ENCODE data around the gene DYSF.

DYSF gene

DNA sequence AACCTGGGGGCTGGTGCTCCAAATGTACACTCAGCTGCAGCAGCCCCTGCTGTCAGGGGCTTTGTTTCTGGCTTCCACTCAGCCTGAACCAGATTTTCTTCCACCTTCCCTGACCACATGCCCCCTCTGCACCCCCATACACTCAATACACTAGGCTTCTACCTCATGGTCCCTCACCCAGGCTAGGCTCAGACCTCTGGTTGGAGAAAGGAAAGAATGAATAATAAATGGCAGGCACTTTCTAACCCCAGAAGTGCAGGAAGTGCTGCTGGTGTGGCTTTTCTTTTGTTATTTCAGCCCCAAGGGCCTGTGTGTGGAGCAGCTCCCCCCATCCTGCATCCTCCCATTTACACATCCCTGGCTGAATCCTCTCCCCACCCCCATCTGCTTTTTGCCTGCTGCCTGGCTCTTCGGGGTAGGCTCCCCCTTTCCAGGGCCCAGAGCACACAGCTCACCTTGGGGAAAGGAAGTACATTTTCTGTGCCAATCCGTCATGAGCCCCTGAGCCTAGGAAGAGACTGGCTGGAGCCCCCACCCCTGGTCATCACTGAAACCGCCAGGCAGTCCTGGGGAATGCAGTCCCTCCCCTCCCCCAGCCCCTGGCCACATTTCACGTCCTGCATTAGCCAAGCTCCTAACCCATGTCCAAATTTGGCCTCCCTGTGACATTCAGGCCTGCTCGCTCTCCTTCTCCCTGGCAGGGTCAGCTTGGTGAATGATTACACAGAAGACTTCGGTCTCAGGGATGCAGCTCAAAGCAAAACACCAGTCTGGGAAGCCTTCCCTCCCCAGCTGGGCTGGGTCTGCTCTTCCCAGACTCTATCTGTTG lies 2.6 kb downstream of the DYSF start (continued):
- TF ChIP-seq ZNF792 (tag by site-specific recombination; IDR thresholded peaks at IDR 0.05) (no peak), MYNN (tag by site-specific recombination; IDR thresholded peaks at IDR 0.05; ENCODE audit: borderline replicate concordance) (no peak), ZNF202 (tag by site-specific recombination; IDR thresholded peaks at IDR 0.05; ENCODE audit: borderline replicate concordance) (no peak), IKZF3 (tag by site-specific recombination; IDR thresholded peaks at IDR 0.05) (no peak), HOXA7 (CRISPR knock-in tag; IDR thresholded peaks at IDR 0.05; ENCODE audit: borderline replicate concordance) (no peak)

DNA sequence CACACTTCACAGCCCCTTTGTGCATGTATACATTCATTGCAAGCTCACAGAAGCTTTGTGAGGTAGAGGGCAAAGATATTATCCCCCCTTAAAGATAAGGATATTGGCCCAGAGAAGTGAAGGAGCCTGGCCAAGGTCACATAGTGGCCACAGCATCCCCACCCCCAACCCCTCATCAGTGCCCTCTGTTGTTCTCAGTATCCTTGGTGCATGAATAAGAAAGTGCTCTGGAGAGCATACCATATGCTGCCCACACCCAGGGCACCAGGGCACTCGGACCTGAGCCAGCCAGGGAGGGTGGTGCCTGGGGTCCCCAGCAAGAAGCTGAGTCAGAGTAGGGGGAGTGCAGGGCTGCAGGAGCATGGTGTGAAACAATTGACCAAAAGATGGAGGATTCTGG lies 3.3 kb downstream of the DYSF start:
- Histone ChIP-seq H3K9me3 (ENCODE audit: control insufficient read depth, insufficient read depth, low read depth, low read length) (no peaks in the 10 kb centered on the region), H3K27ac (ENCODE audit: extremely low read depth, low read depth, low read length) (no peak overlapping the region), H3K36me3 (ENCODE audit: control insufficient read depth in 2 of 2, insufficient read depth in 1 of 2, low read length in 2 of 2) (no peaks in the 10 kb centered on the region), H3K4me1 (ENCODE audit: control insufficient read depth, insufficient read depth, low read length) (0 out of 2 replicates have a peak, but pooled peaks cover 4% of the 10 kb centered on the region), H3K4me3 (ENCODE audit: low read depth, low read length) (no peak overlapping the region)
- TF ChIP-seq ZNF184 (tag by site-specific recombination; IDR thresholded peaks at IDR 0.05) (no peak), ZNF701 (tag by site-specific recombination; IDR thresholded peaks at IDR 0.05) (no peak)
- TF ChIP-seq, protein P1, sequence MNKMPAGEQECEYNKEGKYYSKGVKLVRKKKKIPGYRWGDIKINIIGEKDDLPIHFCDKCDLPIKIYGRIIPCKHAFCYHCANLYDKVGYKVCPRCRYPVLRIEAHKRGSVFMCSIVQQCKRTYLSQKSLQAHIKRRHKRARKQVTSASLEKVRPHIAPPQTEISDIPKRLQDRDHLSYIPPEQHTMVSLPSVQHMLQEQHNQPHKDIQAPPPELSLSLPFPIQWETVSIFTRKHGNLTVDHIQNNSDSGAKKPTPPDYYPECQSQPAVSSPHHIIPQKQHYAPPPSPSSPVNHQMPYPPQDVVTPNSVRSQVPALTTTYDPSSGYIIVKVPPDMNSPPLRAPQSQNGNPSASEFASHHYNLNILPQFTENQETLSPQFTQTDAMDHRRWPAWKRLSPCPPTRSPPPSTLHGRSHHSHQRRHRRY (tag by site-specific recombination; IDR thresholded peaks at IDR 0.05), result no peak
- ChIA-PET POLR2A (no interaction called here), CTCF (interaction anchor here (0.6 to 2.8 kb wide), 3 partner anchors 48 to 54 kb away, joined by 3 to 11 read pairs (median 8); no protein-coding TSS in a partner anchor)

DNA sequence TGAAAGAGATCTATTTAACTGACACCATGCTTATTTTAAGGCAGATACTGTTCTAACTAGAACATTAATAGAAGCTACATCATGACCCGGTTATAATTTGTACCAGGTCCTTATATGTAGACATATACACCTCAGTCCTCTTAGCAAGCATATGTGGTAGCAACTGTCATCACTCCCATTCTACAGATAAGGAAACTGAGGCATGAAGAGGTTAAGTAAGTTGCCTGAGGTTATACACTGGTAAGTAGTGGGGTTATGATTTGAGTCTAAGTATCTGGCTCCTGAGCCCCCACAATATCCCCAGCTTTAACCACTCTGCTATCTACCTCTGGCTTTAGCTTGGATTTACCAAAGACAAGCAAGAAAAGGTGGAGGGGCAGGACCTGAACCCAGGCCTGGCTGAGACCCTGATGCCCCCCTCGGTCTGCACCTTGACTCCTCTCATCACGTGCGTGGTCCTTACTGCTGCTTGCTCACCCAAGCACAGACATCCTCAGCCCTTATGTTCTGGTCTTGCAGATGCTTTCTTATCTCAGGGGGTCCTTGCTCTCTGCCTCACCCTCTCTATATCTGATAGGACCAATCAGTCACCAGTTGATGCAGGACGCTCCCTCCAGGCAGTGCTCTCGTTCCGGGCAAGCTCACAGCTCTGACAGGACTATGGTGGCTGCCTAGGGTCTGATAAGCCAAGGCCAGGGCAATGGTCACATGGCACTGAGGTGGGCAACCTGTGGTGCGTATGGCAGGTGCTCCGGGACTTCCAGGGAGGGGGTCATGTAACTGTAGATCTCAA lies 4.0 kb downstream of the DYSF start:
- 0 out of 2 replicates have a peak, but pooled peaks cover 4% of the 10 kb centered on the region for H3K4me1 ChIP-seq (ENCODE audit: control insufficient read depth, insufficient read depth, low read length)
- POLR2A ChIA-PET, result no interaction called here
- no peaks in the 10 kb centered on the region for H3K36me3 ChIP-seq (ENCODE audit: control insufficient read depth in 2 of 2, insufficient read depth in 1 of 2, low read length in 2 of 2)
- H3K9me3 ChIP-seq (ENCODE audit: control insufficient read depth, insufficient read depth, low read depth, low read length), result no peaks in the 10 kb centered on the region
- TF ChIP-seq ZNF19 (tag by site-specific recombination; IDR thresholded peaks at IDR 0.05; ENCODE audit: low read depth) (no peak), ZNF354C (tag by site-specific recombination; IDR thresholded peaks at IDR 0.05; ENCODE audit: borderline replicate concordance, low read depth) (no peak), ZNF521 (tag by site-specific recombination; IDR thresholded peaks at IDR 0.05) (no peak)
- H3K4me3 ChIP-seq (ENCODE audit: low read depth, low read length), result no peak overlapping the region
- H3K27ac ChIP-seq (ENCODE audit: extremely low read depth, low read depth, low read length), result no peak overlapping the region
- CTCF ChIA-PET, result interaction anchor here (0.6 to 2.2 kb wide), 4 partner anchors 48 to 848 kb away, joined by 3 to 8 read pairs (median 3); partner anchors contain the start of gene ZNF638

DNA sequence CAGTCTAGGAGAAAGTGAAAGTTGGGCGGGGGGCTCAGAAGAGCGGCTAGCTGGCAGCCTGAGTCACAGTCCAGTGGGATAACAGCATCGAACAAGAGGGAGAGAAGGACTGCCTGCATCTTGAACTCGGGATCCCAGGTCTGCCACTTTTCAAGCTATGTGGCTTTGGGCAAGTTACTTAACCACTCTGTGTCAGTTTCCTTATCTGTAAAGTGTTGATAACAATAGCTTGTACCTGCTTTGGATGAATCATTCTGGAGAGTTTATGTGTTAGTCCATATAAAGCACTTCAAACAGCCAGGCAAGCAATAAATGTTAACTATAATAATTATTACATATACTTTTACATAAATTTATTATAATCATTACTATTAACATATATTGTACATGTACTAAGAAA lies 4.6 kb downstream of the DYSF start:
- Histone ChIP-seq H3K4me1 (ENCODE audit: control insufficient read depth, insufficient read depth, low read length) (0 out of 2 replicates have a peak, but pooled peaks cover 2% of the 10 kb centered on the region), H3K4me3 (ENCODE audit: low read depth, low read length) (no peak overlapping the region), H3K27ac (ENCODE audit: extremely low read depth, low read depth, low read length) (no peak overlapping the region), H3K9me3 (ENCODE audit: control insufficient read depth, insufficient read depth, low read depth, low read length) (no peaks in the 10 kb centered on the region), H3K36me3 (ENCODE audit: control insufficient read depth in 2 of 2, insufficient read depth in 1 of 2, low read length in 2 of 2) (no peaks in the 10 kb centered on the region)
- ChIA-PET CTCF (interaction anchor here (0.6 to 2.2 kb wide), 3 partner anchors 53 to 849 kb away, joined by 3 to 8 read pairs (median 3); partner anchors contain the start of gene ZNF638), POLR2A (no interaction called here)
- no peak for TF ChIP-seq ZNF510 (tag by site-specific recombination; IDR thresholded peaks at IDR 0.05; ENCODE audit: insufficient replicate concordance)
- no peak for TF ChIP-seq ZNF501 (tag by site-specific recombination; IDR thresholded peaks at IDR 0.05)
- no peak for TF ChIP-seq ZNF140 (tag by site-specific recombination; IDR thresholded peaks at IDR 0.05)
- TF ChIP-seq, protein P2, sequence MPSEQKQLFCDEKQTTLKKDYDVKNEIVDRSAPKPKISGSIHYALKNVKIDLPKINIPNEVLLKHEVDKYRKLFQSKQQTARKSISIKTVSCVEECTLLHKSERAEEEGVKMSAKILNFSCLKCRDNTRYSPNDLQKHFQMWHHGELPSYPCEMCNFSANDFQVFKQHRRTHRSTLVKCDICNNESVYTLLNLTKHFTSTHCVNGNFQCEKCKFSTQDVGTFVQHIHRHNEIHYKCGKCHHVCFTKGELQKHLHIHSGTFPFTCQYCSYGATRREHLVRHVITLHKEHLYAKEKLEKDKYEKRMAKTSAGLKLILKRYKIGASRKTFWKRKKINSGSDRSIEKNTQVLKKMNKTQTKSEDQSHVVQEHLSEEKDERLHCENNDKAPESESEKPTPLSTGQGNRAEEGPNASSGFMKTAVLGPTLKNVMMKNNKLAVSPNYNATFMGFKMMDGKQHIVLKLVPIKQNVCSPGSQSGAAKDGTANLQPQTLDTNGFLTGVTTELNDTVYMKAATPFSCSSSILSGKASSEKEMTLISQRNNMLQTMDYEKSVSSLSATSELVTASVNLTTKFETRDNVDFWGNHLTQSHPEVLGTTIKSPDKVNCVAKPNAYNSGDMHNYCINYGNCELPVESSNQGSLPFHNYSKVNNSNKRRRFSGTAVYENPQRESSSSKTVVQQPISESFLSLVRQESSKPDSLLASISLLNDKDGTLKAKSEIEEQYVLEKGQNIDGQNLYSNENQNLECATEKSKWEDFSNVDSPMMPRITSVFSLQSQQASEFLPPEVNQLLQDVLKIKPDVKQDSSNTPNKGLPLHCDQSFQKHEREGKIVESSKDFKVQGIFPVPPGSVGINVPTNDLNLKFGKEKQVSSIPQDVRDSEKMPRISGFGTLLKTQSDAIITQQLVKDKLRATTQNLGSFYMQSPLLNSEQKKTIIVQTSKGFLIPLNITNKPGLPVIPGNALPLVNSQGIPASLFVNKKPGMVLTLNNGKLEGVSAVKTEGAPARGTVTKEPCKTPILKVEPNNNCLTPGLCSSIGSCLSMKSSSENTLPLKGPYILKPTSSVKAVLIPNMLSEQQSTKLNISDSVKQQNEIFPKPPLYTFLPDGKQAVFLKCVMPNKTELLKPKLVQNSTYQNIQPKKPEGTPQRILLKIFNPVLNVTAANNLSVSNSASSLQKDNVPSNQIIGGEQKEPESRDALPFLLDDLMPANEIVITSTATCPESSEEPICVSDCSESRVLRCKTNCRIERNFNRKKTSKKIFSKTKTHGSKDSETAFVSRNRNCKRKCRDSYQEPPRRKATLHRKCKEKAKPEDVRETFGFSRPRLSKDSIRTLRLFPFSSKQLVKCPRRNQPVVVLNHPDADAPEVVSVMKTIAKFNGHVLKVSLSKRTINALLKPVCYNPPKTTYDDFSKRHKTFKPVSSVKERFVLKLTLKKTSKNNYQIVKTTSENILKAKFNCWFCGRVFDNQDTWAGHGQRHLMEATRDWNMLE (tag by site-specific recombination; conservative IDR thresholded peaks at IDR 0.05; ENCODE audit: low read depth), result no peak
- TF ChIP-seq ZNF248 (tag by site-specific recombination; IDR thresholded peaks at IDR 0.05), result no peak
- TF ChIP-seq ZSCAN16 (tag by site-specific recombination; IDR thresholded peaks at IDR 0.05), result no peak
- TF ChIP-seq ZNF777 (tag by site-specific recombination; IDR thresholded peaks at IDR 0.05; ENCODE audit: borderline replicate concordance), result no peak
- TF ChIP-seq, protein P3, sequence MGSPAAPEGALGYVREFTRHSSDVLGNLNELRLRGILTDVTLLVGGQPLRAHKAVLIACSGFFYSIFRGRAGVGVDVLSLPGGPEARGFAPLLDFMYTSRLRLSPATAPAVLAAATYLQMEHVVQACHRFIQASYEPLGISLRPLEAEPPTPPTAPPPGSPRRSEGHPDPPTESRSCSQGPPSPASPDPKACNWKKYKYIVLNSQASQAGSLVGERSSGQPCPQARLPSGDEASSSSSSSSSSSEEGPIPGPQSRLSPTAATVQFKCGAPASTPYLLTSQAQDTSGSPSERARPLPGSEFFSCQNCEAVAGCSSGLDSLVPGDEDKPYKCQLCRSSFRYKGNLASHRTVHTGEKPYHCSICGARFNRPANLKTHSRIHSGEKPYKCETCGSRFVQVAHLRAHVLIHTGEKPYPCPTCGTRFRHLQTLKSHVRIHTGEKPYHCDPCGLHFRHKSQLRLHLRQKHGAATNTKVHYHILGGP (tag by site-specific recombination; IDR thresholded peaks at IDR 0.05), result no peak
- no peak for TF ChIP-seq ZNF202 (tag by site-specific recombination; IDR thresholded peaks at IDR 0.05; ENCODE audit: borderline replicate concordance)
- TF ChIP-seq ZFHX2 (tag by site-specific recombination; conservative IDR thresholded peaks at IDR 0.05), result no peak

Measured in HEK293 (cell line).